Measurements from ENCODE around the gene CPE. TPM values are rescaled to one million over a fixed set of nuclear protein-coding genes. Genes with fewer than 3 reads are reported as not detected.

CPE gene
- total RNA-seq, 1 experiment from 2014 or later = 29.3 TPM

DNA sequence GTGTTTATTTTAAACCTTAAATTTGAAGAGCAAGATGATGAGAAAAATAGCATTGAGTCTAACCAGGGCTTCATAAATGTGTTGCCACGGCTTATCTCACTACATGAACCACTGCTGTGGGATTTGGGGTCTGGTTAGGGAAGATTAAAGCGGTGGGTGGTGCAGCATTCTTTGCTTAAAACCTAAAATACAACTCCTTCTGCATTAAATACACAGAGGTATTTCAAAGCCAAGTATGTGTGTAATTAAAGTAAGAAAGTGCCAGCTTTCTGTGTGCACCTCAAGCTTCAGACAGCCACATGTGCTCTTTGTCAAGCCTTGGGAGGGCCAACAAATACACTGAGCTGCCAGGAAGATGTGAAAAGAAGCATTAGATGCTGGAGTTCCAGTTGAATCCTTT, 128.0 kb downstream of the CPE start:
- ChIA-PET POLR2A (no interaction called here), CTCF (no interaction called here), RAD21 (ENCODE audit: low non-redundant PET in 1 of 2, low total read pairs in 2 of 2, uncharacterized antibody in 2 of 2, unreplicated experiment in 2 of 2) (no interaction called here)
- Histone ChIP-seq H3K36me3 (ENCODE audit: control insufficient read depth in 1 of 2, insufficient read depth in 2 of 2, low read length in 2 of 2) (no peaks in the 10 kb centered on the region), H3K9ac (ENCODE audit: low read length) (no peak overlapping the region), H3K4me2 (ENCODE audit: low read length) (no peak overlapping the region), H3K27ac (ENCODE audit: low read depth, low read length) (no peak overlapping the region), H3K4me3 (replicated peaks in 1 of 2; ENCODE audit: low read depth in 1 of 2, low read length in 2 of 2) (no peak overlapping the region), H3K9me2 (ENCODE audit: insufficient read depth) (no peaks in the 10 kb centered on the region), H3K79me2 (ENCODE audit: insufficient read depth, low read length) (no peaks in the 10 kb centered on the region), H3K27me3 (ENCODE audit: insufficient read depth, low read length) (no peaks in the 10 kb centered on the region), H3K9me3 (ENCODE audit: control insufficient read depth in 1 of 2, insufficient read depth in 1 of 2, low read depth in 1 of 2, low read length in 2 of 2) (no peaks in the 10 kb centered on the region), H2AFZ (ENCODE audit: low read depth, low read length, poor library complexity, severe bottlenecking) (no peak overlapping the region), H4K20me1 (ENCODE audit: insufficient read depth) (no peaks in the 10 kb centered on the region), H3K4me1 (ENCODE audit: control insufficient read depth in 1 of 2, insufficient read depth in 2 of 2, low read length in 2 of 2) (peaks cover 9 to 11% of the 10 kb centered on the region in 2 experiments; a peak in 3 of 4 replicates)
- no peak for DNase-seq (ENCODE audit: low read depth, low spot score)
- no peak for ATAC-seq
- BruUV-seq (replicated peaks) = no TSS peak
- no peak for TF ChIP-seq FOSL1 (IDR thresholded peaks at IDR 0.05; ENCODE audit: low read depth)
- TF ChIP-seq, protein P1, sequence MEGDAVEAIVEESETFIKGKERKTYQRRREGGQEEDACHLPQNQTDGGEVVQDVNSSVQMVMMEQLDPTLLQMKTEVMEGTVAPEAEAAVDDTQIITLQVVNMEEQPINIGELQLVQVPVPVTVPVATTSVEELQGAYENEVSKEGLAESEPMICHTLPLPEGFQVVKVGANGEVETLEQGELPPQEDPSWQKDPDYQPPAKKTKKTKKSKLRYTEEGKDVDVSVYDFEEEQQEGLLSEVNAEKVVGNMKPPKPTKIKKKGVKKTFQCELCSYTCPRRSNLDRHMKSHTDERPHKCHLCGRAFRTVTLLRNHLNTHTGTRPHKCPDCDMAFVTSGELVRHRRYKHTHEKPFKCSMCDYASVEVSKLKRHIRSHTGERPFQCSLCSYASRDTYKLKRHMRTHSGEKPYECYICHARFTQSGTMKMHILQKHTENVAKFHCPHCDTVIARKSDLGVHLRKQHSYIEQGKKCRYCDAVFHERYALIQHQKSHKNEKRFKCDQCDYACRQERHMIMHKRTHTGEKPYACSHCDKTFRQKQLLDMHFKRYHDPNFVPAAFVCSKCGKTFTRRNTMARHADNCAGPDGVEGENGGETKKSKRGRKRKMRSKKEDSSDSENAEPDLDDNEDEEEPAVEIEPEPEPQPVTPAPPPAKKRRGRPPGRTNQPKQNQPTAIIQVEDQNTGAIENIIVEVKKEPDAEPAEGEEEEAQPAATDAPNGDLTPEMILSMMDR (IDR thresholded peaks at IDR 0.05 in 2 of 3, conservative IDR thresholded peaks at IDR 0.05 in 1 of 3; ENCODE audit: borderline replicate concordance in 1 of 3, insufficient read depth in 1 of 3, low read depth in 2 of 3, low read length in 2 of 3) = no peak
- TF ChIP-seq, protein P2, sequence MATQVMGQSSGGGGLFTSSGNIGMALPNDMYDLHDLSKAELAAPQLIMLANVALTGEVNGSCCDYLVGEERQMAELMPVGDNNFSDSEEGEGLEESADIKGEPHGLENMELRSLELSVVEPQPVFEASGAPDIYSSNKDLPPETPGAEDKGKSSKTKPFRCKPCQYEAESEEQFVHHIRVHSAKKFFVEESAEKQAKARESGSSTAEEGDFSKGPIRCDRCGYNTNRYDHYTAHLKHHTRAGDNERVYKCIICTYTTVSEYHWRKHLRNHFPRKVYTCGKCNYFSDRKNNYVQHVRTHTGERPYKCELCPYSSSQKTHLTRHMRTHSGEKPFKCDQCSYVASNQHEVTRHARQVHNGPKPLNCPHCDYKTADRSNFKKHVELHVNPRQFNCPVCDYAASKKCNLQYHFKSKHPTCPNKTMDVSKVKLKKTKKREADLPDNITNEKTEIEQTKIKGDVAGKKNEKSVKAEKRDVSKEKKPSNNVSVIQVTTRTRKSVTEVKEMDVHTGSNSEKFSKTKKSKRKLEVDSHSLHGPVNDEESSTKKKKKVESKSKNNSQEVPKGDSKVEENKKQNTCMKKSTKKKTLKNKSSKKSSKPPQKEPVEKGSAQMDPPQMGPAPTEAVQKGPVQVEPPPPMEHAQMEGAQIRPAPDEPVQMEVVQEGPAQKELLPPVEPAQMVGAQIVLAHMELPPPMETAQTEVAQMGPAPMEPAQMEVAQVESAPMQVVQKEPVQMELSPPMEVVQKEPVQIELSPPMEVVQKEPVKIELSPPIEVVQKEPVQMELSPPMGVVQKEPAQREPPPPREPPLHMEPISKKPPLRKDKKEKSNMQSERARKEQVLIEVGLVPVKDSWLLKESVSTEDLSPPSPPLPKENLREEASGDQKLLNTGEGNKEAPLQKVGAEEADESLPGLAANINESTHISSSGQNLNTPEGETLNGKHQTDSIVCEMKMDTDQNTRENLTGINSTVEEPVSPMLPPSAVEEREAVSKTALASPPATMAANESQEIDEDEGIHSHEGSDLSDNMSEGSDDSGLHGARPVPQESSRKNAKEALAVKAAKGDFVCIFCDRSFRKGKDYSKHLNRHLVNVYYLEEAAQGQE (IDR thresholded peaks at IDR 0.05; ENCODE audit: low read depth) = no peak
- intact Hi-C loops (cut with micrococcal nuclease) = no loop called here

Data from HCT116 (cell line).